ENCODE results near the gene TPO.
"Not testable (repeated sequence)": the region's sequence is repeated elsewhere in the genome, so short reads cannot be mapped to it uniquely, and the experiment has no call there.

TPO gene

GRCh38 chr2:1501991-1502390, 88.7 kb downstream of the TPO start:
- no peak for DNase-seq (ENCODE audit: low read depth, low spot score)

- no peak for DNase-seq (ENCODE audit: low read depth, low spot score)
Measured at GRCh38 chr2:1502891-1503304, 89.6 kb downstream of the TPO start.

GRCh38 chr2:1503471-1504310, 90.4 kb downstream of the TPO start:
- DNase-seq (ENCODE audit: low read depth, low spot score), result no peak

GRCh38 chr2:1504311-1504750, 91.1 kb downstream of the TPO start:
- no peak for DNase-seq (ENCODE audit: low read depth, low spot score)

- DNase-seq (ENCODE audit: low read depth, low spot score), result no peak
Measured at GRCh38 chr2:1505031-1505441, 91.8 kb downstream of the TPO start.

- no peak for DNase-seq (ENCODE audit: low read depth, low spot score)
Measured at GRCh38 chr2:1509271-1510065, 96.2 kb downstream of the TPO start.

GRCh38 chr2:1510176-1510575, 96.9 kb downstream of the TPO start:
- no peak for DNase-seq (ENCODE audit: low read depth, low spot score)

- DNase-seq (ENCODE audit: low read depth, low spot score), result no peak
Measured at GRCh38 chr2:1511455-1511854, 98.2 kb downstream of the TPO start.

- DNase-seq (ENCODE audit: low read depth, low spot score), result no peak
Measured at GRCh38 chr2:1512321-1513289, 99.3 kb downstream of the TPO start.

- DNase-seq (ENCODE audit: low read depth, low spot score), result no peak
Measured at GRCh38 chr2:1514391-1515072, 101.3 kb downstream of the TPO start.

GRCh38 chr2:1515073-1515430, 101.8 kb downstream of the TPO start:
- no peak for DNase-seq (ENCODE audit: low read depth, low spot score)

- DNase-seq (ENCODE audit: low read depth, low spot score), result no peak
Measured at GRCh38 chr2:1515986-1516797, 102.9 kb downstream of the TPO start.

- DNase-seq (ENCODE audit: low read depth, low spot score), result no peak
Measured at GRCh38 chr2:1516798-1517060, 103.5 kb downstream of the TPO start.

- not testable (repeated sequence) for DNase-seq (ENCODE audit: low read depth, low spot score)
Measured at GRCh38 chr2:1517291-1517690, 104.0 kb downstream of the TPO start.

GRCh38 chr2:1517786-1518185, 104.5 kb downstream of the TPO start:
- no peak for DNase-seq (ENCODE audit: low read depth, low spot score)

- DNase-seq (ENCODE audit: low read depth, low spot score), result no peak
Measured at GRCh38 chr2:1518331-1518803, 105.1 kb downstream of the TPO start.

- no peak for DNase-seq (ENCODE audit: low read depth, low spot score)
Measured at GRCh38 chr2:1518867-1519530, 105.7 kb downstream of the TPO start.

GRCh38 chr2:1521191-1521877, 108.1 kb downstream of the TPO start:
- DNase-seq (ENCODE audit: low read depth, low spot score), result no peak

Data from iPS DF 19.7 (cell line).